GM21526 (cell line): ENCODE measurements around the gene ADRA2A.

ENCODE experiments used
- ATAC-seq: cut with Tn5 transposase; IDR thresholded peaks from one replicate; pipeline ENCODE4 v1.9.1; 2021; ENCODE audit warnings: moderate library complexity; ENCODE audit not compliant: unreplicated experiment, low FRiP score

The ADRA2A gene

DNA sequence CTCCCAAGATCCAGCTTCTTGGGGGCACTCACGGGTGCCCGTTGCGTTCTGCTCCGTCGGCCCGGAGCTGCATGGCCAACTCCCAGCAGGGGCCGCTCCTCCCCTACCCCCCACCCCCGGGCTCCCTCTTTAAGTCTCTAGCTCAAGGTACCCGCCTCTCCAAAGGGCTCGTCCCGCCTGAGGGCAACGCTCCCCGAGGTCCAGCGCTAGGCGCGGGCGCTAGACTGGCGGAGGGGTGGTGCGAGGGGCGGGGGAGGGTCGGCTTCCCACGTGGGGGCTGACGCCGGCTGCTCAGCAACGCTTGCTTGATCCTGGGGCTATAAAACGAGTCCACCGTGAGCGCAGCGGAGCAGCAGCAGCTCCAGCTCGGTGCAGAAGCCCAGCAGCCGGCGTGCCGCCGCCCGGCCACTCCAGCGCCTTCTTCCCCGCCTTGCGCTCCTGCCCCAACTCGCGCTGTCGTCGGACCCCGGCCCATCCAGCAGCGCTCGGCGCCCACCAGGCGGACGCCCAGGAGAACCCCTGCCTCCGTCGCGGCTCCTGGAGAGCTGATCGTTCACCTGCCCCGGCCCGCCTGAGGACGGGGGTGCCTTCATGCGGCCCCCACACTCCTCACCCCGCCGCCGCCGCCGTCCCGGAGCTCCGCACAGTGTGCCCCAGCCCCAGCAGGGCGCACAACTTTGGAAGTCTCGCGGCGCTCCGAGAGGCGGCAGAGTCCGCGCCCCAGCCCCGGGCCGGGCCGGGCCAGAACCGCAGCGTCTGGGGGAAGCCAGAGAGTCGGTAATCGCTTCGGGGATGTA, at the start of gene ADRA2A:
ADRA2A (plus strand) TSS at position 348 of the 797 bp plus-strand sequence. CDS start 968 bp downstream, outside the sequence.
- ATAC-seq = no peak

- ATAC-seq = no peak
These were observed 46.6 kb upstream of the ADRA2A start for GRCh38 chr10:111030042-111030750.

DNA sequence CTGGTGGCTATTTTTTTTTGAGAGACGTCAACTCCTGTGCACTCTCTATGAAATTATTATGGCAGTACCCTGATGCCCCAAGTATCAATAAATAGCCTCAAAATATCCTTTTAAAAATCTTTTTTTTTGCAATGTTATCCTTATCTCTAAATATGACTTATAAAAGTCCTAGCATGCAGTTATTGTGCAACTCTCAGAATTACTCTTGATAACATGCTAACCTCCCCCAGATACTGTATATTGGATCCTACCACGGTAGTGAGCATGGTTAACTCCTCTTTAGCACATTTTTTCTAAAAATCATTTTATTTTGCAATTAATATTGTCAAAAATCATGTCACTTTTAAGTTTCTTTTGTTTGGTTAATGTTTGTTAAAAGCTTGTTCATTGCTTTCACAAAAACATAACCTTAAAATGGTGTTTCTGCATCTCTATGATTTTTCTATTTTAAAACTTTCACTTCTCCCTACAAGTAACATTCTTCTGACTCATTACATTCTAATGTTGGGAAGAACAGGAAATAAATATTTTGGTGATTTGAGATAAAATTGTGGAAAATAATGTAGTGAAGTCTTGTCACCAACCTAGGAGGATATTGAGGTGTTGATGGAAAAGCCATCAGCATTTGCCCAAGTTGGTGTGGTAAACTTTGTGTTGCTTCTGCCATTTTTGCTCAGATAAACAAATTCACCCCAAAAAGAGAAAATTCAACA, 42.1 kb upstream of the ADRA2A start:
- no peak for ATAC-seq

GRCh38 chr10:111035542-111035941, 41.3 kb upstream of the ADRA2A start:
- ATAC-seq = no peak

DNA sequence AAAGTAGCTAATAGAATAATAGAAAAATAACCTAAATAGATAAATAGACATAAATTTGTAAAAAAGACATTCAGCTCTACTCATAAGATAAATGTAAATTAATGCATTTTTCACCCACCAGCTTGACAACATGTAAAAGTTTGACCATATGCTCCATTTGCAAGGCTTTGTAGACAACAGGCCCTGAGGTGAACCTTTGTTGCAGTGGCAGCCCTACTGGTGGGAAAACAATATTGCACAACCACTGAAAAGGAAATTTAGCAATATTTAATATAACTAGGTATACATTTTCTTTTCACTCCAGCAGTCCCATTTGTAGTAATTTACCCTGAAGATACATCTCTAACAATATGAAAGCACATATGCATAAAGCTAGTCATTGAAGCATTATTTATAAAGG, 39.0 kb upstream of the ADRA2A start:
- ATAC-seq = no peak

- no peak for ATAC-seq
These were observed 37.3 kb upstream of the ADRA2A start for GRCh38 chr10:111039522-111039921.

- ATAC-seq = no peak
These were observed 19.8 kb upstream of the ADRA2A start for GRCh38 chr10:111057006-111057405.

DNA sequence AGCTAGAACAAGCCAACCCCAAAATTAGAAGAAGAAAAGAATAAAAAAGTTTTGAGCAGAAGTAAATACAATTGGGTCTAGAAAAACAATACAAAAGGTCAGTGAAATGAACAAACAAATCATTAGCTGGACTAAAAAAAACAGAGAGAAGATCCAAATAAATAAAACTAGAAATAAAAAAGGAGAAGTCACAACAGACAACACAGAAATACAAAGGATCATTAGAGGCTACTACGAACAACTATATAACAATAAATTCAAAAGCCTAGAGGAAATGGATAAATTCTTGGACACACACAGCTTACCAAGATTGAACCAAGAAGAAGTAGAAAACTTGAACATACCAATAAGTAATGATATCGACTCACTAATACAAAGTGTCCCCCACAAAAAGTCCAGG, 13.4 kb upstream of the ADRA2A start:
- no peak for ATAC-seq

DNA sequence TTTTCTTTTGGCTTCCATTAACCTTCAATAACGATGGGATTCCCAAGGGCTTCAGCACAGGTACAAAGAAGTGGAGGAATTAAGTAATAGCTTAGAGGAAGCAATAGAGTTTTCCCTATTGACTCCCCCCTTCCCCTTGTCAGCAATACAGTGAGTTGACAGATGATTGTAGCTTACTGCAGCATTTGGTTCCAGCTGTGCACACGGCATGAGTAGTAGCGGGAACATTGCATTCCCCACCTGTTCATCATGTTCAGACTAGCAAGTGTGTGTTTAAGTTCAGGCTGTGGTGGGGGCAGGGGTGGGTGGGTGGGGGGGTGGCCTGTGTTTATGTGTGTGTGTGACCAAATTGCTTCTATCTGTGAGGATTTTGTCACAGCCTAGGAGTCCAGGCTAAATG, 4.6 kb upstream of the ADRA2A start:
- no peak for ATAC-seq

DNA sequence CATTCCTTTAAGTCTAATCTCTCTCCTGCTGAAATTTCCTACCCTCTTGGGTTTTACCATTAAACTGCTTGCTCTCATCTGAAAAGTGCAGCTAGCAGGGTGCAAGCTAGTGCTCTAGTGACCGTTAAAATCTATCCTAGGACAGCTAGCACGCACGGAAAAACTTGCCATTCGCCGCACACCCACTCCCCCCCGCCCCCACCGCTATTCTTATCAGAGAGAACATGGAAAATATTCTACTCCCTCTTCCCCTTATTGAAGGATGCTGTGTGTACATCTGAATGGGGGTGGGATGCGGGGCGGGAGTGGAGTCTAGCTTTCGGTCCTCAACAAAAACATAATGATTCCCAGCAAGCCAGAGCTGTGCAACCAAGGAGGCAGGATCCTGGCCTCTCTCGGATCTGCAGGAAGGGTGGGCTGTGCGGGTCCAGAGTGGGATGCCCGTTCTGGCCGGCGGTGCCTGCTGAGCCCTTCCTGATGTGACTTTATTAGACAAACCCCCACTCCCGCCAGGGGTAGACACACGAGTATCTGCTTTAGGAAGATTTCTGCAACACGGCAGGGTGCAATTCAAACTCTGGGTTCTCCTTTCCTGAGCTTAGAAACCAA, 1.1 kb upstream of the ADRA2A start:
- ATAC-seq = peak; percentile 8

DNA sequence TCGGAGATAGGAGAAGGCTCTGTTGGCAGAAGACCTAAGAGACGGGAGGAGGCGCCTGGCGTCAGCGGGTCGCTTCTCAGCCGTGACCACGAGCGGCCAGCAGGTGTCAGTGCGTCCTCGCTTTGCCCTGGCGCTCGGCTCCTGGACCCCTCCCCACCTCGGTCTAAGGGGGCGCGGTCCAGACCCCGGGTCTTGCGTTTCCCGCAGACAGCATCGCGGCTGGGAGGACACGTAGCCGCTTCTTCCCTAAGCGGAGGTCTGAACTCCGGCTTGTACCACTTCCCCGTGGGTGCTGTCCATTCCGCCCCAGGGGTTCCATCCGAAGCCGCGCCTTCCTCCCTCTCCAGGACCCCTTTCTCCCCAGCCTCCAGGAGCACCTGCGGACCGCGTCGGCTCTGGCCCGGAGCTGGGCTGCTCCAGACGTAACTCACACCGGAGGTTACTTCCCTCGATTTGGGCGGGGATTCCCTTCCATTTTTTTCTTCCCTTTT, 593 bp upstream of the ADRA2A start:
- ATAC-seq = peak; percentile 69

DNA sequence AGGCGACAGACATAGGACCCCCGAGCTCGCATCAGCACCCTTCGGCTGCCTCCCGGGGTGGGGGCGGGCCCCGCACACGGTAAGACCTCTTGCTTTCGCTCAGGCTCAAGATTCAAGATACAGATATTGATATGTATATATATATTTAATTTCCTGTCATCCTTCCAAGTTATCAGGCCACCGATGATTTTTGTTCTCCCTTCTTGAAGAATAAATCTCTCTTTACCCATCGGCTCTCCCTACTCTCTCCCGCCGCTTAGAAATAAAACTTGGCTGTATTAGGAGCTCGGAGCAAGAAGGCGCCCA, 603 bp downstream of the ADRA2A start:
- ATAC-seq = no peak

DNA sequence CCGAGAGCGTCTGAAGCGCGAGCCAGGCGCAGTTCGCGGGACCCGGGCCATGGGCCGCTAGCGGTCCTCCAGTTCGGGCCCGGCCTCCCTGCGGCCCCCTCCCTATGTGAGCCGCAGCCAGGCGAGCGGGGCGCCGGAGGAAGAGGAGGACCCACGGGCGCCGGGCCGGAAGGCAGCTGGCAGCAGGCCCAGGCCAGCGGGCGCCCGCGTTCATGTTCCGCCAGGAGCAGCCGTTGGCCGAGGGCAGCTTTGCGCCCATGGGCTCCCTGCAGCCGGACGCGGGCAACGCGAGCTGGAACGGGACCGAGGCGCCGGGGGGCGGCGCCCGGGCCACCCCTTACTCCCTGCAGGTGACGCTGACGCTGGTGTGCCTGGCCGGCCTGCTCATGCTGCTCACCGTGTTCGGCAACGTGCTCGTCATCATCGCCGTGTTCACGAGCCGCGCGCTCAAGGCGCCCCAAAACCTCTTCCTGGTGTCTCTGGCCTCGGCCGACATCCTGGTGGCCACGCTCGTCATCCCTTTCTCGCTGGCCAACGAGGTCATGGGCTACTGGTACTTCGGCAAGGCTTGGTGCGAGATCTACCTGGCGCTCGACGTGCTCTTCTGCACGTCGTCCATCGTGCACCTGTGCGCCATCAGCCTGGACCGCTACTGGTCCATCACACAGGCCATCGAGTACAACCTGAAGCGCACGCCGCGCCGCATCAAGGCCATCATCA, 1.1 kb downstream of the ADRA2A start:
- ATAC-seq = no peak

- ATAC-seq = no peak
These were observed 1.8 kb downstream of the ADRA2A start for GRCh38 chr10:111078505-111079185.

DNA sequence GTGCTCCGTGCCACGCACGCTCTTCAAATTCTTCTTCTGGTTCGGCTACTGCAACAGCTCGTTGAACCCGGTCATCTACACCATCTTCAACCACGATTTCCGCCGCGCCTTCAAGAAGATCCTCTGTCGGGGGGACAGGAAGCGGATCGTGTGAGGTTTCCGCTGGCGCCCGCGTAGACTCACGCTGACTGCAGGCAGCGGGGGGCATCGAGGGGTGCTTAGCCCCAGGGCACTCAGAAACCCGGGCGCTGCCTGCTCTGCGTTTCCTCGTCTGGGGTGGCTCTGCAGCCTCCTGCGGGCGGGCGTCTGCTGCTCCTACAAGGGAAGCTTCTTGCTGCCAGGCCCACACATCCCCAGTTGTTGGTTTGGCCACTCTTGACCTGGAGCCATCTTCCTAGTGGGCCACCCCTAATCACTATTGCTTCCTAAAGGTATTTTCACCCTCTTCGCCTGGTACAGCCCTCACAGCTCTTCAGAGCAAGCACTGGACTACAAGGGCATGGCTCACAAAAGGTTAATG, 2.5 kb downstream of the ADRA2A start:
- ATAC-seq = no peak

DNA sequence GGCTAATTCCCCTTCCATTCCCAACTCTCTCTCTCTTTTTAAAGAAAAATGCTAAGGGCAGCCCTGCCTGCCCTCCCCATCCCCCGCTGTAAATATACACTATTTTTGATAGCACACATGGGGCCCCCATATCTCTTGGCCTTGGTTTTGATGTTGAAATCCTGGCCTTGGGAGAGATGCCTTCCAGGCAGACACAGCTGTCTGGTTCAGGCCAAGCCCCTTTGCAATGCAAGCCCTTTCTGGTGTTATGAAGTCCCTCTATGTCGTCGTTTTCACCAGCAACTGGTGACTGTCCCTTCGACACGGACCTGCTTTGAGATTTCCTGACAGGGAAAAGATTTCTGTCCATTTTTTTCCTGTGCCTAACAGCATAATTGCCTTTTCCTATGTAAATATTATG, 3.0 kb downstream of the ADRA2A start:
- no peak for ATAC-seq

GRCh38 chr10:111080224-111080623, 3.4 kb downstream of the ADRA2A start:
- ATAC-seq = no peak

- no peak for ATAC-seq
These were observed 4.8 kb downstream of the ADRA2A start for GRCh38 chr10:111081595-111081994.

GRCh38 chr10:111082102-111082975, 5.5 kb downstream of the ADRA2A start:
- ATAC-seq = no peak
